Astrocyte (in vitro differentiated cells and primary cell): ENCODE measurements around the gene LOC101059915.

Experiments used
- CTCF ChIP-seq: IDR thresholded peaks from 2 replicates; pipeline ENCODE4 v1.5.1; 2011; ENCODE audit warnings: low read depth, mild to moderate bottlenecking, inconsistent platforms, low read length, moderate library complexity; ENCODE audit not compliant: insufficient read depth
- EZH2 ChIP-seq: IDR thresholded peaks from 2 replicates; pipeline ENCODE4 v1.6.1; 2012; ENCODE audit warnings: mild to moderate bottlenecking, low read length, inconsistent platforms; ENCODE audit not compliant: insufficient read depth

- TF ChIP-seq CTCF (no peak), EZH2 (no peak)
Observed at GRCh38 chrX:71659959-71660358, 7.4 kb upstream of the LOC101059915 start.
